ENCODE measurements around the gene DPP9.

Gene DPP9

DNA sequence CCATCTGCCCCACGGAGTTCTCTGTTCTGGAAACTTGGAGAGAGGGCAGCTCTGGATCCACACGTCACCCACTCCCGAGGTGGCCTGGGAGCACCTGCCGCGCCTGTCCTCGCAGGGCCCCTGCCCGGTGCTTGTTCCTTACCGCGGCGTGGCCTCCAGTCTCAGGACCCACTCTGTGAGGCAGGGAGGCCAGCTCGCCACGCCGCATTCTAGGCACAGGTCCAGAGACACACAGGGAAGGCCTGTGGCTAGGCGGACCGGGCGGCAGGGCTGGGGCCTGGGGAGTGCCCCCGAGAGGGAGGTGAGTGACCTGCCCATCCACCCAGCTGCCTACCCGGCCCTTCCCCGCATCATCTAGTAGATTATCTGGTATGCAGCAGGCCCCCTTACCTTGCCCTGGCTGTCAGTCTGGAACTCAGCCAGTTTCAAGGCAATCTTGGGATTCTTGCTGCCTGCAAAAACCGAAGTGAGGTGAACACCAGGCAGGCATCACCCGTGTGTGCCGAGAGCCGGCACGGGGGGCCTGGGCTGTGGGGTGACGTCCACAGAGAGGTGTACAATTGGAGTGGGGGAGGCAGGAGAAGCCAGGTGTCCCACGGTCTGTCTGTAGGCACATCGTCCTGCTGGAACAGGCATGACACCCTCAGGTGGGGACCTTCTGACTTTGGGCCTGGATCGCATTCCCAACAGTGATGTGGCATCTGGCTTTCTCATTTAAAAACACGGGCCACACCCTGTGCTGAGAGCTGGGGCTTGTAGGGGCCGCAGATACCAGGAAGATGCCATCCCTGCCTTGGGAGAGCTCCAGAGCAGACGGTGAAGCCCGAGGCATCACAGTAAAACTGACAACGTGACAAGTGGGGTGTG, 23.6 kb downstream of the DPP9 start:
- no peak overlapping the region for H2AFZ ChIP-seq (ENCODE audit: low read depth, low read length)
- no peaks in the 10 kb centered on the region for H3K9me3 ChIP-seq (ENCODE audit: low read length)
- H3K27me3 ChIP-seq (ENCODE audit: insufficient read depth, low read length), result no peaks in the 10 kb centered on the region
- H3K4me1 ChIP-seq (ENCODE audit: insufficient read depth, low read length), result no peaks in the 10 kb centered on the region
- peaks cover 71% of the 10 kb centered on the region for H3K36me3 ChIP-seq (ENCODE audit: insufficient read depth, low read length)
- no peak overlapping the region for H3K4me3 ChIP-seq (ENCODE audit: low read length)

DNA sequence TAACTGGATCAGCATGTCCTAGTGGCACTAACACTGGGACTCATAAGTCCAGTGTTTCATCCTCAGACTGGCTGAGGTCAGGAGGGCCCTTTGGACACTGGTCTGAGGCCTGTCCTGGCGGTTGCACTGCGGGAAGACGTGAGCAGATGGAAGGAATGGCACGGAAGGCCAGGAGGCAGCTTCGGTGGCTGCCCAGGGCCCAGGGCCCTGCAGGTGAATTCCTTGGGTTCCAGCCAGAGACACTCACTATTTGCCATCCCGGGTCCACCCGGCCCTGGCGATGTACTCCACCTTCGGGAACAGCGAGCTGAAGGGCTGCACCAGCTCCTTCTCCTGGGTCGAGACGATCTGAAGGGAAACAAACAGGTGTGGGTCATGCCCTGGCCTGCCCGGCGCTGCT, 26.3 kb downstream of the DPP9 start:
- Histone ChIP-seq H2AFZ (ENCODE audit: low read depth, low read length) (no peak overlapping the region), H3K36me3 (ENCODE audit: insufficient read depth, low read length) (peaks cover 81% of the 10 kb centered on the region), H3K4me1 (ENCODE audit: insufficient read depth, low read length) (no peaks in the 10 kb centered on the region), H3K9me3 (ENCODE audit: low read length) (no peaks in the 10 kb centered on the region), H3K4me3 (ENCODE audit: low read length) (no peak overlapping the region), H3K27me3 (ENCODE audit: insufficient read depth, low read length) (no peaks in the 10 kb centered on the region)

DNA sequence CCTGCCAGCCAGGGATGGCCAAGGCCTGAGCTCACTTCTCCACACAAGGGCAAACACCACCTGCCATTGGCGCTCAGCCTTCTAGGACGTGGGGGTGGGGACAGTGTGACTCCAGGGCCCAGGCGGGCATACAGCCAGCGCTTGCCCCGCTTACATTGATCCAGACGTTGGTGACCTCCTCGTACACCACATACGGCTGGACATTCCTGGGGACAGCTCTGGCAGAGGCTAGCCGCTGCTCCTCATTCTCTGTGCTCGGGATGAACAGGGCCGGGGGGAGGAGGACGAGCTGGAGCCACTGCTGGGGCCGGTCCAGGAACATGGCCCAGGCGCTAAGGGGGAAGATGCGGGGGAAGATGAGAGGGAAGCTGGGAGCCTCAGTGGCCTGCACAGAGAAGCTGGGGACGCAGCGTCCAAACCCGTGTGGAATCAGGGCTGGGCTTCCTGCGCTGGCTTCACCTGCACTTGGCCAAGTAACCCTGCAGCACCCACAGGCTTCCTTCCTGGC, 28.4 kb downstream of the DPP9 start:
- H2AFZ ChIP-seq (ENCODE audit: low read depth, low read length), result no peak overlapping the region
- H3K27me3 ChIP-seq (ENCODE audit: insufficient read depth, low read length), result no peaks in the 10 kb centered on the region
- H3K4me3 ChIP-seq (ENCODE audit: low read length), result no peak overlapping the region
- no peaks in the 10 kb centered on the region for H3K9me3 ChIP-seq (ENCODE audit: low read length)
- H3K36me3 ChIP-seq (ENCODE audit: insufficient read depth, low read length), result peaks cover 76% of the 10 kb centered on the region
- H3K4me1 ChIP-seq (ENCODE audit: insufficient read depth, low read length), result no peaks in the 10 kb centered on the region

DNA sequence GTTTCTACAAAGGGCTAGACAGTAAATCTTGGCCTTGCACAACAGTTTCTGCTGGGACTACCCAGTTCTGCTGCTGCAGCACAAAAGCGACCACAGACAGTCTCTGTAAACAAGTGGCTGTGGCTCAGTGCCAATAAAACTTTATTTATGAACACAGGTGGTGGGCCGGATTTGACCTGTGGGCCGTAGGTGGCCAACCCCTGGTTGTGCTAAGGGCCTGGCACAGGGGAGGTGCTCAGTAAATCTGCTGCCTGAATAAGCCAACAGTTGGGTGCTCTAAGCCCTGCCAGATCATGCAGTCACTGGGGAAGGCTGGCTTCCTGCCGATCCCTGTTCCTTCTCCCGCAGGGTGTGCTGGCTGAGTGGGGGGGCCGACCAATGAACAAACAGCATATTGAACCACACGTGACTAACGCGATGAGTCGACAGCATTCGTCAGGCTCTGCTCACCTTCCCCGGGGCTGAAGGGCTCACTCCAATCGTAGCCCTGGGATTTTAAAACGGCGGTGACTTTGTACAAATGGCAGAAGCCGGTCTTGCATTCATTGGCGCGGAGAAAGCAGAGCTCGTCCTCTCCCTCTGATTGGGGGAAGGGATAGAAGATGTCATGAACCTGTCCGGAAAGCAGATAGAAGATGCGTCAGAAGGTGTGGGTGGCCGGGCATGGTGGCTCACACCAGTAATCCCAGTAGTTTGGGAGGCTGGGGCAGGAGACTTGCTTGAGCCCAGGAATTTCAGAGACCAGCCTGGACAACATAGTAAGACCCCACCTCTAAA, 29.2 kb downstream of the DPP9 start:
- H3K27me3 ChIP-seq (ENCODE audit: insufficient read depth, low read length), result no peaks in the 10 kb centered on the region
- H3K4me1 ChIP-seq (ENCODE audit: insufficient read depth, low read length), result no peaks in the 10 kb centered on the region
- H3K4me3 ChIP-seq (ENCODE audit: low read length), result no peak overlapping the region
- no peak overlapping the region for H2AFZ ChIP-seq (ENCODE audit: low read depth, low read length)
- peaks cover 70% of the 10 kb centered on the region for H3K36me3 ChIP-seq (ENCODE audit: insufficient read depth, low read length)
- no peaks in the 10 kb centered on the region for H3K9me3 ChIP-seq (ENCODE audit: low read length)

DNA sequence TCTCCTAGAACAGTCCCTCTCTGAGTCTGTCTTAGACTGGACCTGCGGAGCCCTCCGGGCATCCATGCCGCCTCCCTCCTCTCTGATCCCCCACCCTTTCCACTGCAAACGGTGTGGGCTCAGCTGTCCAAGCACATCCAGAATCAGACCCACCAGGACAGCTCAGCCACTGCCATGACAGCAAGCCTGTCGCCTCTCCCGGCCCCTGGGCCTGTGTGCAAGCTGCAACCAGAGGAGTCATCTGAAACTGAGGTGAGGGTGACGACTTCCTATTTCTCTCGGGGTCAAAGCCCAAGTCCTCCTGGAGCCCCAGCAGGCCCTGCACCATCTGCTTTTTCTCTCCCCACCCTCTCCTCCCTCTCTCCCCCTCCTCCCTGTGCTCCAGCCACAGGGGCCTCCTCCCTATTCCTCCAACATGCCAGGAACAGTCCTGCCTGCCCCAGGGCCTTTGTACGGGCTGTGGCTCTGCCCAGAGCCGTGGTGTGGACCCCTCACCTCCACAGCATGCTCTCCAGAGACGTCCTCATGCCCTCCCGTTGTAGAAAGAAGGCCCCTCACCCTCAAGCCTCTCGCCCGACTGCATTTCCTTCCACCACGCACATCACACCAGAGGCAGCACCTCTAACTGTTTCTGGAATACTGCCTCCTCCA, 30.0 kb downstream of the DPP9 start:
- Histone ChIP-seq H3K9me3 (ENCODE audit: low read length) (no peaks in the 10 kb centered on the region), H3K36me3 (ENCODE audit: insufficient read depth, low read length) (peaks cover 72% of the 10 kb centered on the region), H3K4me1 (ENCODE audit: insufficient read depth, low read length) (no peaks in the 10 kb centered on the region), H3K4me3 (ENCODE audit: low read length) (no peak overlapping the region), H3K27me3 (ENCODE audit: insufficient read depth, low read length) (no peaks in the 10 kb centered on the region), H2AFZ (ENCODE audit: low read depth, low read length) (no peak overlapping the region)

DNA sequence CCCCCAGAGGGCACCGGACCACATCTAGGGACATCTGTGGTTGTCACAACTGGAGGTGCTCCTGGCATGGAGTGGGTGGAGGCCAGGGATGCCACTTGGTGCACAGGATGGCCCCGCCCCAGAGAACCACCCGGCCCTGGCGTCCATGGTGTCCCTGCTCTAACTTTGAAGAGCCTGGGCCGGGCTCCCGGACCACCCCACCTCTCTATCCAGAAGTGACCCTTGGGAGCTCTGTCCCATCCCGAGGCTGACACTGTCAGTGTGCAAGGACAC, 30.6 kb downstream of the DPP9 start:
- no peak overlapping the region for H2AFZ ChIP-seq (ENCODE audit: low read depth, low read length)
- no peaks in the 10 kb centered on the region for H3K4me1 ChIP-seq (ENCODE audit: insufficient read depth, low read length)
- H3K4me3 ChIP-seq (ENCODE audit: low read length), result no peak overlapping the region
- H3K36me3 ChIP-seq (ENCODE audit: insufficient read depth, low read length), result peaks cover 71% of the 10 kb centered on the region
- no peaks in the 10 kb centered on the region for H3K27me3 ChIP-seq (ENCODE audit: insufficient read depth, low read length)
- no peaks in the 10 kb centered on the region for H3K9me3 ChIP-seq (ENCODE audit: low read length)

DNA sequence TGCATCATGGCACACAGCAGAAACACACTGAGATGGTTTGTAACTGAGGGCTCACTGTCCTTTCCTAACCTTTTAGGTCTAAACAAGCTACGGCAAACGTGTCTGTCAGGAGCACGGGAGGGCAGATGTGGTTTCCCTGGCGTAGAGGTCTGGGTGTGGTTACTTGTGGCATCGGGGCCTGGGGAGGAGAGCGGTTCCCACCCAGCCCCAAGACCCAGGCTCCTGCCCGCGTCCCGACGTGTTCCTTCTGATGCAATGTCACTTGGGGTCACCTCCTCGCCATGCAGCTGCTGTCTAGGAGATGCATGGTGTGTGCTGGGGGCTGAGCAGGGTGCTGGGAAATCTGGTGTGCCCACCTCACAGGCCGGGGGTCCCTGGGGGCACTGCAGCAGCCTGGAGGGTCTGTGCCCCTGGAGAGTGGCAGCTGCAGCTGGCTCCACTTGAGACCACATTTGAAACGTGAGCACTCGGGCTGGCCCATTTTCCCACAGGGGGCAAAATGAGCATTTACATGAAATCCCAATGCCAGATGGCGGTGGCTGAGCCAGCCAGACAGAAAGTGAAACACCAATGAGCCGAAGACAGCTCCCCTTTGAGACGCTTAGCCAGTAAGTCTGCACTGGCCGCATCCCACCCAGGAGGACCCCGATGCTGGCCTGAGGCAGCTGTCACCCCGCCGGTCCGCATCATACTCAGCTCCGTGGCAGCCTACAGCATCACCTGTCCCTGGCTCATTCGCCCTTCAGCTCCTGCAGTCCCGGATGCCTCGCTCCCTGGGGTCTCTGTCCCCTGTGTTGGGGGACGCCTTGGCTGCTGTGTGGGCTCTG, 31.2 kb downstream of the DPP9 start:
- Histone ChIP-seq H3K36me3 (ENCODE audit: insufficient read depth, low read length) (peaks cover 72% of the 10 kb centered on the region), H3K4me3 (ENCODE audit: low read length) (no peak overlapping the region), H2AFZ (ENCODE audit: low read depth, low read length) (no peak overlapping the region), H3K4me1 (ENCODE audit: insufficient read depth, low read length) (no peaks in the 10 kb centered on the region), H3K9me3 (ENCODE audit: low read length) (no peaks in the 10 kb centered on the region), H3K27me3 (ENCODE audit: insufficient read depth, low read length) (no peaks in the 10 kb centered on the region)

DNA sequence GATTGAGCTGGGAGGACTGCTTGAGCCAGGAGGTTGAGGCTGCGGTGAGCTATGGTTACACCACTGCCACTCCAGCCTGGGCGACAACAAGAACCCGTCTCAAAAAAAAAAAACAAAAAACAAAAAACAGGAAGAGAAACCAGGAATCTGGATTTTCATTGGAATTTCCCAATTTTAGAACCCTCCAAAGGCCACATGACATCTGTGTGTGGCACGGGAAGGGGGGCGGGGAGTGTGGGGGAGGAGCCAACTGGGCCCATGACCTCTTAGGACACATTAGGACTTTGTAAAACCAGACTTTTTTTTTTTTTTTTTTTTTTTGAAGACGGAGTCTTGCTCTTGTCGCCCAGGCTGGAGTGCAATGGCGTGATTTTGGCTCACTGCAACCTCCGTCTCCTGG, 32.3 kb downstream of the DPP9 start:
- H3K36me3 ChIP-seq (ENCODE audit: insufficient read depth, low read length), result peaks cover 71% of the 10 kb centered on the region
- H2AFZ ChIP-seq (ENCODE audit: low read depth, low read length), result no peak overlapping the region
- H3K4me3 ChIP-seq (ENCODE audit: low read length), result no peak overlapping the region
- no peaks in the 10 kb centered on the region for H3K4me1 ChIP-seq (ENCODE audit: insufficient read depth, low read length)
- H3K27me3 ChIP-seq (ENCODE audit: insufficient read depth, low read length), result no peaks in the 10 kb centered on the region
- H3K9me3 ChIP-seq (ENCODE audit: low read length), result no peaks in the 10 kb centered on the region

DNA sequence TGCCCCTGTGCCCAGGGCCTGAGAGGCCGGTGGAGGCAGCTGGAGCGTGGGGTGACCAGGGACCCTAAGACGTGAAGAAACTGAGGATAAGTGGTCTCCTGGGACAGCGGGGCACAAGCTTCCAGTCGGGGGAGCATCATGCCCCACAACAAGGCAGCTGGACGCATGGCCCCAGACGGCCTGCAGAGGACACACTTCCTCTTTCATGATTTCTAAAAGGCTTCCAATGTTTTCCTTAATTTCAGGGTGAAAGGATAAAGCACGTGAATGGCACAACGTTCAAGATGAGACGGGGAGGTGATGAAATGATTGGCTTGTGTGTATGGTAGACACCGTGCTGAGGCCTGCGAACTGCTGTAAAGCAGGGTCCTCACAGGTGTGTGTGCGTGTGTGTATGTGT, 33.3 kb downstream of the DPP9 start:
- Histone ChIP-seq H3K4me1 (ENCODE audit: insufficient read depth, low read length) (no peaks in the 10 kb centered on the region), H2AFZ (ENCODE audit: low read depth, low read length) (no peak overlapping the region), H3K27me3 (ENCODE audit: insufficient read depth, low read length) (no peaks in the 10 kb centered on the region), H3K36me3 (ENCODE audit: insufficient read depth, low read length) (peaks cover 71% of the 10 kb centered on the region), H3K4me3 (ENCODE audit: low read length) (no peak overlapping the region), H3K9me3 (ENCODE audit: low read length) (no peaks in the 10 kb centered on the region)

DNA sequence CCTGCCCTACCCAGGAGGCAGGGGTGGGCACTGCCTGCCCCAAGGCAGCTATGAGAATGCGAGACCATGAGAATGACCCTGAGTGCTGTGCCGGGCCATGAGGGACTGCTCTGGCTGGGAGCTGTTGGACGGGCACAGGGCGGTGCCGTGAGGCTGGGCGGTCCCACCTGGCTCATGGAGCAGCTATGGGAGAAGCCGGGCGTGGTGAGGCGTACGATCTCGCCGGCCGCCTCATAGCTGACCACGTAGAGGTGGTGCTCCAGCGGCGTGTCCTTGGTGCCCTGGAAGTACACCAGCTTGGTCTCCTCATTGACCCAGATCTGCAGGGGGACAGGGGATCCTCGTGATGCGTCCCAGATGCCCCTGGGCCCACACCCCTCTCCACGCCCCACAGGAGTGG, 34.2 kb downstream of the DPP9 start:
- H3K36me3 ChIP-seq (ENCODE audit: insufficient read depth, low read length), result peaks cover 70% of the 10 kb centered on the region
- no peak overlapping the region for H2AFZ ChIP-seq (ENCODE audit: low read depth, low read length)
- no peak overlapping the region for H3K4me3 ChIP-seq (ENCODE audit: low read length)

DNA sequence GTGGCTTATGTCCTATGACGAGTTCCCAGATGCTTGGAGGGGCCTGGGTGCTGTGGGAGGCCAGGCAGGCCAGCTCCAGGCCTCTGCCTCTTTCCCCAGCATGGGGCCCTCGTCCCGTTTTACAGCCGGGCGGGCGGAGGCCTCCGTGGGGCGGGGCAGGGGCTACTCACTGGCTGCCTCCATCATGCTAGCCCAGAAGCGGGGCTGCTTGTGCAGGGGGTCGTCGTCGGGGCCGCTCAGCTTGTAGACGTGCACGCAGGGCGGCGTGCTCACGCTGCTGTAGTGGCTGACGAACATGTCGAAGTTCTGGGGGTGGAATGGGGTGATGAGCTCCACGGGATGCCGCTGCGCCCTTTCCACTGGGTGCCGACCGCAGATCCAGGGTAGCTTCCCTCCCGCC, 35.1 kb downstream of the DPP9 start:
- Histone ChIP-seq H3K4me1 (ENCODE audit: insufficient read depth, low read length) (no peaks in the 10 kb centered on the region), H3K27me3 (ENCODE audit: insufficient read depth, low read length) (no peaks in the 10 kb centered on the region), H3K4me3 (ENCODE audit: low read length) (no peak overlapping the region), H3K36me3 (ENCODE audit: insufficient read depth, low read length) (peaks cover 64% of the 10 kb centered on the region), H3K9me3 (ENCODE audit: low read length) (no peaks in the 10 kb centered on the region), H2AFZ (ENCODE audit: low read depth, low read length) (no peak overlapping the region)

More for the DNA sequence above, 34.2 kb downstream of the DPP9 start:
- H3K9me3 ChIP-seq (ENCODE audit: low read length), result no peaks in the 10 kb centered on the region
- no peaks in the 10 kb centered on the region for H3K27me3 ChIP-seq (ENCODE audit: insufficient read depth, low read length)
- H3K4me1 ChIP-seq (ENCODE audit: insufficient read depth, low read length), result no peaks in the 10 kb centered on the region

DNA sequence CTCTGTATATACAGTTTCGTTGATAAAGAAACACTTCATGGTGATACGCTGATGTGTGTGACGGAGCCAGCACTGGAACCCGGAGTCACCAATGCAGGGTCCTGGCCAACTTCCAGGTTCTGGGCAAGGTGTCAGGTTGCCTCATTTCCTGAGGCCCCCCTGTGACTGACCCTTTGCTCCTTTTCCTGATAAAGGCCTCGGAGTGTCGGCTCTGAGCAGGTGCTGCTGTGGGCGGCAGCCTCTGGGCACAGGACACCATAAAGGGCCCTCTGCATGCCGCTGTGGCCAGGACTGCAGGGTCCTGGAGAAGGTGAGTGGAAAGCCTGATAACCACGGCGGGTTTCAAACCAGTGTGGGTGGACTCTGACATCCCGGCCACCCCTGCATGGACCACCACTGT, 36.2 kb downstream of the DPP9 start:
- Histone ChIP-seq H3K4me3 (ENCODE audit: low read length) (no peak overlapping the region), H3K9me3 (ENCODE audit: low read length) (no peaks in the 10 kb centered on the region), H3K36me3 (ENCODE audit: insufficient read depth, low read length) (peaks cover 63% of the 10 kb centered on the region), H3K4me1 (ENCODE audit: insufficient read depth, low read length) (no peaks in the 10 kb centered on the region), H2AFZ (ENCODE audit: low read depth, low read length) (no peak overlapping the region), H3K27me3 (ENCODE audit: insufficient read depth, low read length) (no peaks in the 10 kb centered on the region)
